Measurements from ENCODE around the gene MTRF1.

DNA sequence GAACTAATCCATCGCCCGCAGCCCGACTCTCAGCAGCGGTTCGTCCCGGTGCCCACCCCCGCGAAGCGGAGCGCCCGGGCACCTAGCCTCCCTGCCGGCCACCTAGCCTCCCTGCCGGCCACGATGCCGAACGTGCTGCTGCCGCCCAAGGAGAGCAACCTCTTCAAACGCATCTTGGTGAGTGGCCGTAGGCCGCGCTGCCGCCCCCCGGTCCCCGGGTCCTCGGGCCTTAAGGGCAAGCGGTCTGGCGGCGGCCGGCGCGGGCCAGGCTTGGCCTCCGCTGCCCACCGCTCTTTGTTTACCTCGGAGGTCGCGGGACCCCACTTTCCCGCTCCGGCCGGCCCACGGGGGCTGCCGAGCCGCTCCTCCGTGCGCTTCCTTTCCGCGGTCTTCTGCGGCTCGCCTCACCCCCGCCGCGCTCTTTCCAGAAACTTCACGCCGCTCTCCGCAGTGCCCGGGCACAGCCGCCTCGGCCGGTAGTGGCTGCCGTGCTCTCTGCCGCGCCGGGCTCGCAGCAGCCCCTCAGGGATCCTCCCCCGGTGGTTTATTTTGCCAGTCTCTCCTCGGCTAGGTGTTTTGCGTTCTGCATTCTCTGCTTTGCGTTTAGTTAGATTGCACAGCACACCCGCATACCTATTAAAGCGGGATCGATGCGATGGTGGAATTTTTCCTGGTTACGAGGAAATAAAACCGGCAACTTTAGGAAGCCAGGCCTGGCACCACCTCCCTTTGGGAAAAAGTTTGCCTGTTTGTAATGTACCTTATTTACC lies 48.2 kb upstream of the MTRF1 start:
- peak; percentile 4 to 13 for TF ChIP-seq POLR2A (IDR thresholded peaks at IDR 0.05)
- TF ChIP-seq, protein P1, sequence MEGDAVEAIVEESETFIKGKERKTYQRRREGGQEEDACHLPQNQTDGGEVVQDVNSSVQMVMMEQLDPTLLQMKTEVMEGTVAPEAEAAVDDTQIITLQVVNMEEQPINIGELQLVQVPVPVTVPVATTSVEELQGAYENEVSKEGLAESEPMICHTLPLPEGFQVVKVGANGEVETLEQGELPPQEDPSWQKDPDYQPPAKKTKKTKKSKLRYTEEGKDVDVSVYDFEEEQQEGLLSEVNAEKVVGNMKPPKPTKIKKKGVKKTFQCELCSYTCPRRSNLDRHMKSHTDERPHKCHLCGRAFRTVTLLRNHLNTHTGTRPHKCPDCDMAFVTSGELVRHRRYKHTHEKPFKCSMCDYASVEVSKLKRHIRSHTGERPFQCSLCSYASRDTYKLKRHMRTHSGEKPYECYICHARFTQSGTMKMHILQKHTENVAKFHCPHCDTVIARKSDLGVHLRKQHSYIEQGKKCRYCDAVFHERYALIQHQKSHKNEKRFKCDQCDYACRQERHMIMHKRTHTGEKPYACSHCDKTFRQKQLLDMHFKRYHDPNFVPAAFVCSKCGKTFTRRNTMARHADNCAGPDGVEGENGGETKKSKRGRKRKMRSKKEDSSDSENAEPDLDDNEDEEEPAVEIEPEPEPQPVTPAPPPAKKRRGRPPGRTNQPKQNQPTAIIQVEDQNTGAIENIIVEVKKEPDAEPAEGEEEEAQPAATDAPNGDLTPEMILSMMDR (IDR thresholded peaks at IDR 0.05 in 4 of 5, conservative IDR thresholded peaks at IDR 0.05 in 1 of 5), result peak in 2 of 5 experiments; percentile 23 to 40
